Activated T-cell treated with anti-CD3 and anti-CD28 coated beads for 4 hours (primary cell): Measurements from ENCODE around the gene HLA-DMA.
A peak's percentile ranks its signal among the peaks of the same experiment; 100 is the strongest.

Source experiments
- DNase-seq: peaks from one replicate; pipeline ENCODE4 v3.0.0-alpha.2; 2020

Gene HLA-DMA

DNA sequence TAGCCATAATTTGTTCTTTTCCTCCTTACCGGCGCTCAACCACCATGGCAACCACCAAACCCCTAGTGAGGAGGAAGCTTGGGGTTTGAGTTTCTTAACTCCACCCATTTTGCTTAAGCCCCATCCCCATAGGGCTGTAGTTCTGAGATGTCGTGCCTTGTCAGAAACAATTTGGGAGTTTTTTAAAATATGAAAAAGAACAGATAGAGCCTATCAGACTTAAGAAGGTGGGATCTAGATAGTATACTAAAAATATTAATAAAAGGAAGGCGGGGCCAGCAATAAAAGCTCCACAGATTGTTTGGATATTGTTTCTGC, 21.1 kb upstream of the HLA-DMA start:
- DNase-seq: no peak

DNA sequence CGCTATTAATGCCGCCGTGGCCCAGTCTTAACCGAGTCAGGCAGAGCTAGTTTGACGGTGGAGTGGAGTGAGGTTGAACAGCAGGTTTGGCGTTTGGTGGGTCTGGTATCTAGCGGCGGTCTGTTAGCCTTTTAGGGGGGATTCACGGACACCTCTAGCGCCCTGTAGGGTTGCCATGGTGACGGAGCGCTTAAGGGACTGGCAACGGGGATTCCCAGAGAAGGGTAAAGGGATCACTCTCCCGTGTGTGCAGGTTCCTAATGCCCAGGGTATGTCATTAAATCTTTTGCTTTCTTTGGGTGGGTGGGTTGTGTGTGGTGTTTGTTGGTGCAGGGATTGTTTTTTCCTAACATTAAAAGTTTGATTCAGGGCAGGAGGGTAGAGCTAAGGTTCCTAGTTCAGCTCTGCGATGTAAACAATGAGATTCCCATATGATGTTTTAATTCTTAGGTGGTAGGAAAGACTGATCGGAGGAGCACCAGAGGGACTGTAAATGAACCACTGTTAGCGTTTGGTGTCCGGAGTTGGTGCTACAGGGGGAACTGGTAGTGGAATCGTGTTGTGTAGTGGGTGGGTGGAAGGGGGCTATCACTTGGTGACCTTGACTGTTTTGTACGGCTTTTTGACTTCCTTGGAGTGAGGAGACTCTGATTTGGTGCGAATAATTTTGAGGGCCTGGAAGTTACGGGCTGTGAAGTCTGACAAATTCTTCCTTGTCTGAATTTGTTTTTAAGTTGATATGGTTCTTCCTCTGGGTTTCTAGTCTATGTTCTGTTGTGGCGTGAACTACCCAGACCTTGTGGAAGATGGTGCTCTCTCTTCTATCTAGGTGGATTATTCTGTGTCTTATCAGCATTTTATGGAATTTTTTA, 20.5 kb upstream of the HLA-DMA start:
- peak; percentile 50 for DNase-seq

DNA sequence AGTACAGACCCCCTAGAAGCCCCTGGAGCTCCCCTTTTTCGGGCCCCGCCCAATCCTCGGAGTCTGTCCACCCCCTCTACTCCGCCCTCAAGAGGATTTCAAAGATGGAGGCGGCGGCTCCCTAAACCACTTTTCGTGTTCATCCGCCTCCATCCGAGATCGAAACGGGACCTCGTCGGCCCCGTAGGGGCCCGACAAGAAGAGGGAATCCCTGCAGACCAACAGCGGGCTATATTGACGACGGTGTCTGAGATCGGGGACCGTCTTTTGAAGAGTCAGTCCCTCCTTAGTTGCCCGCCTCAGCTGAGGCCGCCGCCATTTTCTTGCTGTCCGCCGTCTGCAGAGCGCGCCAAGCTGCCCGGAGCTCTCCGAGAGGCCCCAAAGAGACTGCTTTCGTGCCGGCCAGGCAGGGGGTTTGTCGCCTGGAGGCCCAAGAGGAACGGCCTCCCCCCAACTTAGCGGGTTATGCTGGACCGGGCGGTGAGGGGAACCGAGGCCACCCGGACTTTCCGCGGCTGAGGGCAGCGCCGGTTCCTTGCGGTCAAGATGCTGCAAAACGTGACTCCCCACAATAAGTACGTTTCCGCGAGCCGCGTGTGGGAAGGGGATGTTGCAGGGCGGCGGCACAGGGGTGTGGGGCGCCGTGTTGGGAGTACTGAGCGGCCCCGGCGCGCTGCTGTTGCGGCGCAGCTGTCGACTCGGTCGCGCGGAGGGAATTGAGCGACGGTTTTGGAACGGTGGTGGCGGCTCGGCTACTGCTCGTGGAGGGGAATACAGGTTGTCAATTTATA, 19.7 kb upstream of the HLA-DMA start:
- DNase-seq: peak; percentile 42

DNA sequence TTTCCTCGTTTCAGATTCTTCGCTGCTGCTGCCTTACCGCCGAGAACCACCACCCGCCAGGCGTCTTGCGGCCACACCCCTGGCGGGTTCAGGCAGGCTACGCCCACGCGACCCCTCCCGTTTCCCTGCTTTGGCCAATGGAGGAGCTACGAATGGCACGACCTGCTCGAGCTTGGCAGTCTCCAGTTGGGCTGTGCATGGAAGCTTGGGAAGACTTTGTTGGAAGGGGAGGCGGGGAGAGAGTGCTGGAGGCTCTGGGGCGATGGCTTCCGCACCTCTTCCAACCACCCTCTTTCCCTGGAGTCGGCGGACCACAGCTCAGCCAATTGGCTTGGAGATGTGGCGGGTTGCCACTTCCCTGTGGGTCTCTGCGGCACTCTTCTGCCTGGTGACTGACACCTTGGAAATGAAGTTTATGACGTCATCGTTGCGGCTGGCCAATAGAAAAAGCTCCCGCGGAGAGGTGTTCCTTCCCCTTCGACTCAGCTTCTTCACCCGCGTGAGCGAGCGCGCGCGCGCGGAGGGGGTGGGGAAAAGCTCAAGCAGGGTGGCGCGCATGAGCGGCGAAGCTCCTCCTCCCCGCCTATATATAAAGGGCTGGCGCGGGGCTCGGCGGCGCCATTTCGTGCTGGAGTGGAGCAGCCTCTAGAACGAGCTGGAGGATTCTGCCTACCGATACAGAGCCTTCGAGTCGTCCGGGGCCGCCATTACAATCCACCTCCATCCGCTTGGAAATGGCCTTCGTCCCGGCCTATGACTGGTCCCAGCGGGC, 18.9 kb upstream of the HLA-DMA start:
- DNase-seq: peak; percentile 99

DNA sequence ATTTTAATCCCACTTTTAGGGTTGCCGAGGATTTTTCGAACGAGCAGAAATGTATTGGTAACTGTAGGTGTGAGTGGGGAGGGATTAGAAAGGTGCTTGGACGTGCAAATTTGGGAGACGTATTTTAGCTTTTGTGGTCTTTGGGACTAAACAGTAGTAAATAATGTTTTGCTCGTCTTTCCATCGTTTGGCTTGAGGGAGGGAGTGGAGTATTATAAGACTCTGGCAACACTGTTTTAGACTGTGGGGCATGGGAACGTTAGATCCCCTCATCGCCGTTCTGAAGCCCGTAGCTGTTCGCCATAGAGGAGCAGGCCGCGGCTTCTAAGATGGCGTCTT, 18.3 kb upstream of the HLA-DMA start:
- no peak for DNase-seq

DNA sequence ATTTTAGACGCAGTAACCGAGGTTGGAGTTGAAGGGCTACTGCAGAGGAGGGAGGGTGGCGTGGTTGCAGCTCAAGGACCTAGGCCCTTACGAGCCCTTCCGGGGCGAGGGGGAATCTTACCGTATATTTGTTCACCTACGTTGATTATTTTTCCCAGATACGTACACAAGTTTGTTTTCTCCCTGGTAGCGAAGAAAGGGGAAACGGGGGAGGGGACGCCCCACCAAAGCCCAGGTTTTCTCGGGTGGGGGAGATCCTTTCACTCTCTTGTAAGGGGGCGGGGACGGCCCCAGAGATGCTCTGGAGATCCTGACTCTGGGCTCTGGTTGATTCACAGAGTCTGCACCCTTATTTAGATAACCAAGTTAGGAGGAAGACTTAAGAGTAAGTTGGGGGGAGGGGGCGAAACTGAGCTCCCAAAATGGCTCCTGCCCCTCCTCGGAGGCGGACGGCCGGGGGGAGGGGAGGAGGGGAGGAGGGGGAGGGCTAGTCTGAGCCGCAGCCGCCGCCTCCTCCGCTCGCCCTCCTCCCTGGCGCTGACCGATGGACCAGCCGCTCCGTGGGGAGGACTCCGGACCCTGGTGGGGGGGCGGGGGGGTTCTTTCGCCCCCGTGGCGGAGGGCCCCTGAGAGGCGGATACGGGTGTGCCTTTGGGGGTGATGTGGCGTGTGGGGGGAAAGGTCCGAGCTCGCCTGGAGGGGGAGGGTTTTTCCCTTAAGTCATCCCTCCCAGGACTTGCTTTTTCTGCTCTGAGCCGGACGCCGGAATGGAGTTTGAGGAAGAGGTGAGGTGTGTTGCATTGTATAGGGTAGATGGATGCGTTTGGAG, 17.7 kb upstream of the HLA-DMA start:
- DNase-seq: peak; percentile 72

DNA sequence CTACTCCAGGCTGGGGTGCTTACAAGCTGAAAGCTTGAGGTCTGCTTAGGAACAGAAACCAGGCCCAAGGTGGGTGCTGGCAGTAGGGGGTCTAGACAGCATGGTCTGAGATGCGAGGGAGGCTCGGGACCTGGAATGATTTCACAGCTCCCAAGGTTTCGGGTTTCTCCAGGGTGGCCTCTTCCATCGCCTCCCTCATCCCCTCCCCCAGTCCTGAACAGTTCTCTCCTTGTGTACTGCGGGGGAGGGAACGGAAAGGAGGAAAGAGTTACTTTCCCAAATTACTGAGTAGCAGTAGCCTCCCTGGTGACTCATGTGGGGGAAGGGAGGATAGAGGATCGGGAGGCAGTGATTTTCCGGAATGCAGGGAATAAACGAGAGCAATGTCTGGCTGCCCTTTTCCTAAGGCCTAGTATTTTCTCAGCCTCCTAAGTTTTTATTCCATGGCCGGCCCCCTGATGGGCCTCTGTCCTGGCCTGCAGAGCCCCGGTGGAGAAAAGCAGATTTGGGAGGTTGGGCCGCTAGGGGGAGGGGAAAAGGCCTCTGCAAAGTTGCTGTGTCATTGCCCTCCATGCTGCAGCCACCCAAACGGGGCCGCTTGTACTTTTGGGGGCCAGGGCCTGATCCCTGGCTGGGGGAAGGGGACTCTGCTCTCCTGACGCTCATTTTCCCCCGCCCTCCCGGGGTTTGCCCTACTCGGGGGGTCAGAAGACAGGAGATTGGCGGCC, 17.0 kb upstream of the HLA-DMA start:
- peak; percentile 65 for DNase-seq

DNA sequence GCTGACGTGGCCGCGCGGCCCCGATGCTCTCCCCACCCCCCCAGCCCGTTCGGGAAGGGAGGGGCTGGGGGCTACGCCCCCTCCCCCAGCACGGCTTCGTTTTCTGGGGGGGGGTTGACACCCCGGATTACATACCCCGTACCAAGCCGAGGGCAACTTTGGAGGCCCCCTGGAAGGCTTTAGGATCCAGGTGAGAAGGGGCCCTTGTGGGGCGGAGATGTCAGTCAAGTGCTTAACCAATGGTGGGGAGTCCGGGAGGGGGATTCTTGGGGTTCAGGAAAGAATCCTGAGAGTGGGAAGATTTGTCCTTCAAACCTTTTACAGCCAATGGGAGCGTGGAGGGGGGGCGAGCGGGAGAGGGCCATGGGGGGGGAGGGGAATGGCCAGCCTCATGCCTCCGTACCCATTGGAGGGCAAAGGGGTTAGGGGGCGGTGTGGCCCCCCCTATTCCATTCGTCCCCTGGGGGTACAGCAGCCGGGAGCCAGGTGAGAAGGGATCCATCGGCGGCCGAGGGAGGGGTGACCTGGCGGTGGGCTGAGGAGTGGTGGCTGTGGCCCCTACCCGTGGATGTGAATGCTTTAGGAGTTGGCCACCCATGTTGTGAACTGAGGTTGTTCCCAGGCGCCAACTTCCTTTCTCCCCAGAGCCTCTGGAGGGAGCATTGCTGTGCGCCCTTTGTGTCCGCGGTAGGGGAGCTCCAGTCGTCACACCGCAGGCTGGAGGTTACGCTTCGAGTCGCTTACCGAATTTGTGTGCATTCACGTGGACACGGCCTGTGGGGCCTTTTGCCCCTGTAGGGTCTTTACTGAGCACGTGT, 16.2 kb upstream of the HLA-DMA start:
- DNase-seq: peak; percentile 48

DNA sequence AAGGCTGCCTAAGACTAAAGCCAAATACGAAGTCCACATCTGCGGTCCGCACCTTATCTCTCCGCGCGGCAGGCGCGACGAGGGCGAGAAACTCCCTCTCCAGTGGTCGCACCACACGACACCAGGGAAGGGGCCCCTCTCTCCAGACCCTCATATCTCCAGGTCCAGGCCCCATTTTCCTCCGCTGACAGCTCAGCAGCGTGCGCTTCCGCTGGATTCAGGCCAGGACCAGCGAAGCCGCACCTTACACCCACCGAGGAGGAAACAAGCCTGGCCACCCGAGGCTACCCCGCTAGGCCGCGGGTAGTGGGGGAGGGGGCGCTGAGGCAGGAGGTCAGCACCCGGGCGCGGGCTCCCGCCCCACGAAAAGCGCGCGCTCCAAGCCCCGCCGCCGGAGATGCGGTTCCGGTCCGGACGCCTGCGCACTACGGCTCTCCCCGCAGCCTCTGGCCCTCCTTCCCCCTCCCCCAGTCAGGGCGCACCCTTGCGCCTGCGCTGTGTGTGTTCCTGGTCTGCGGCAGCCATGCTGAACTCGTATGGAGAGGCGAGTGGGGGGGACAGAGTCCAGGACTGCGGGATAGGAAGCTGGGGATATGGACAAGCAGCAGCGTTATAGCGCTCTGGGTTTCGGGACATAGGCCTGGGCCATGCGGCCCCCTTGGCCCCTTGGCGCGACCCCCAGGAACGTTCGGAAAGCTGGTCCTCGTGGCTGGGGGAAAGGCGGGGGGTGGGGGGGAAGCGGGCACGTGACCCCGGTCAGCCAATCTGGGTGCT, 15.4 kb upstream of the HLA-DMA start, which contains the start of gene BRD2:
TSS of gene BRD2 (plus strand) at position 502 of the 774 bp plus-strand sequence. CDS start 4,305 bp downstream, outside the sequence.
- peak; percentile 91 for DNase-seq

DNA sequence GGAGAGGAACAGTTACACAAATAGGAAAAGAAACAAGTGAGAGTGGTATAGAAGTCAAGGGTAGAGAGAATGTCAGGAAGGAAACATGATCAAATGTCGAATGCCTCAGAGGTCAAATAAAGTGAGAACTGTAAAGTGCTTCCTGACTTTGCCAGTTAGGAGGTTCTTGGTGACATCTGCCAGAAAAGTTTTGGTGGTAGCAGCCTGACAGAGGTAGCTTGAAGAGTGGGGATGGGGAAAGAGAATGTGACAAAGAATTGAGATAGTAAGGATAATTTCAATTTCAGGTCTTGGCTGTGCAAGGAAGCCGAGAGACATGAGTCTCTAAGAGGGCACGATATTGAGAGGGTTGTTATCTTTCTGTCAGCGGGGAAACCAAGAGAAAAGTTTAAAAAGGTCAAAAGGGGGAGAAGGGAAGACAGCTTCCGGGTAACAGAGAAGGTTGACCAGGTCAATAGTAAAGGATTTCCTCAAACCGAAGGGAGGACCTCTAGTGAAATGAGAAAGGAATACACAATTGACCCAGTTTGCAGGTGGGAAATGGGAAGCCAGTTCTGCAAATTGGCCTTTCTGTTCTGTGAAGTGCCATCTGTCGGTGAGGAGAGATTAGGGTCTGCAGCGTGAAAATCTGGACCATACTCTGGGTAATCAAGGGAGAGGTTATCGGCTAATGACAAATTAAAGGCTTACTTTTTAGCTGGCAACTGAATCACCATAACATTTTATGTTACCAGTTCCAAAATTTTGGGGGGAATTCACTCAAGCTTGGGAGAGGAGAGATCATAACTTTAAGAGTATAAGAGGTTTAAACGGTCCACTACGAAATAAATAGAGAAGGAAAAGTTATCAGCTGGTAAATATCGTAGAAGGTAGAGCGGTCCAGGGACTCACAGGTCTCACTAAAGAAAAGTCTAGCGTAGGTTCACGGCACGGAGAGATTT, 14.5 kb upstream of the HLA-DMA start:
- no peak for DNase-seq

DNA sequence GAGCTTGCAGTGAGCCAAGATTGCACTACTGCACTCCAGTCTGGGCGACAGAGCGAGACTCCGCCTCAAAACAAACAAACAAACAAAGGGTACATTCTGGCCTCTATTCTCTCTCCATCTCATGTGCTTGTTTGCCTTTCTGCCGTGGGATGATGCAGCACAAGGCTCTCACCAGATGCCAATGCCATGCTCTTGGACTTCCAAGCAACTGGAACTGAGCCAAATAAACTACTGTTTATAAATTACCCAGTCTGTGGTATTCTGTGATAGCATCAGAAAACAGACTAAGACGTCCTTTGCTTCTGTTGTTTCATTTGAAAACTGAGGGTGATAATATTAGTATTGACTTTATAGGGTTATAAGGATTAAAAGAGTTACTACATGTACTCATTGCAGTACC, 11.9 kb upstream of the HLA-DMA start:
- no peak for DNase-seq

DNA sequence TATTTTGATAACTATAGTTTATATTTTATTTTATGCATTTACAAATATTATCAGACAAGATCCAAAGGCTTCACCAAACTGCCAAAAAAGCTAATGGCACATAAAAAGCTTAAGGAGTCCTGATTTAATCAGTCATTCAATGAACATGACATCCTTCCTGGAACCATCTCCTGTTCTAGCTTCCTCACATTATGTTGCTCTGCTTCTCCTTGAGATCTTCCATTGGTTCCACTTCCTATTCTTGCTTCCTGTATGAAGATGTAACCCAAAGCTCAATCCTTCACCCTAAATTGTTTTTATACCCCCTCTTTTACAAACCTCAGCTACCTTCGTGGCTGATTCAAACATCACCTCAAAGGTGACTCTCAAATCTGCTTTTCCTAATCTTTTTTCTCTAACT, 11.0 kb upstream of the HLA-DMA start:
- no peak for DNase-seq

DNA sequence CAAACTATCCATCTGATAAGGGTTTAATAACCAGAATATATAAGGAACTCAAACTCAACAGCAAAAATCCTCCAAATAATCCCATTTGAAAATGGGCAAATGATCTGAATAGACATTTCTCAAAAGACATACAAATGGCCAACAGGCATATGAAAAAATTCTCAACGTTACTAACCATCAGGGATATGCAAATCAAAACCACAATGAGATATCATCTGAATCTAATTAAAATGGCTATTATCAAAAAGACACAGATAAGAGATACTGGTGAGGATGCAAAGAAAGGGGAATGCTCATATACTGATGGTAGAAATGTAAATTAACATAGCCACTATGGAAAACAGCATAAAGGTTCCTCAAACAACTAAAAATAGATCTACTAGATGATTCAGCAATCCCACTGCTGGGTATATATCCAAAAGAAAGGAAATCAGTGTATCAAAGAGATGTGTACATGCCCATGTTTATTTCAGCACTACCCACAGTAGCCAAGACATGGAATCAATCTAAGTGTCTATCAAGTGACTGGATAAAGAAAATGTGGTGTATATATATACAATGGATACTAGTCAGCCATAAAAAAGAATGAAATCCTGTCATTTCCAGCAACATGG, 9.4 kb upstream of the HLA-DMA start:
- no peak for DNase-seq

DNA sequence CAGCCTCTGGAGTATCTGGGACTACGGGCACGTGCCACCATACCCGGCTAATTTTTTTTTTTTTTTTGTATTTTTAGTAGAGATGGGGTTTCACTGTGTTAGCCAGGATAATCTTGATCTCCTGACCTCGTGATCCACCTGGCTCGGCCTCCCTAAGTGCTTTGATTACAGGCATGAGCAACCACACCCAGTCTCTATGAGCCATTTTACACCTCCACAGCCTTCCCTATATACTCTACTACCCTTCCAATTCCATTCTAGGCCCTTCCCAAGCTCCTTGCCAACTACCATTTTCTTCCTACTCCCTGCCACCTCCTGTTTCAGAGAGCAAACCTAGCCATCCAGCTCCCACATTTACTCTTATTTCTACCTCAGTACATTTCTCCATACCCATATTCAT, 7.7 kb upstream of the HLA-DMA start:
- no peak for DNase-seq

DNA sequence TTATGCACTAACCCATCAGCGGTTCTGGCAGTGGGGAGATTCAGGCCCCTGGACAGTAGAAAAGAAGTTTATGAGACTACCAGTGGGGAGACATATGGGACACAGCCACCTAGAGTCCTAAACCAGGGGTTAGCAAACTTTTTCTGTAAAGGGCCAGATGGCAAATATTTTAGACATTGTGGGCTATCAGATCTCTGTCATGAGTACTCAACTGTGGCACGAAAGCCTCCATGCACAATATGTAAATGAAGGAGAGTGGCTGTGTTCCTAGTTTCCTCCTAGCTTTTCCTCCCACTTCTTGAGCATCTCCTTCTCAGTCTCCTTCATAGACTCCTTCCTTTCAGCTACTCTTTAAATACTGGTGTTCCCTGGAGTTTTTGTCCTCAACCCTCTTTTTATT, 3.3 kb upstream of the HLA-DMA start:
- DNase-seq: no peak

DNA sequence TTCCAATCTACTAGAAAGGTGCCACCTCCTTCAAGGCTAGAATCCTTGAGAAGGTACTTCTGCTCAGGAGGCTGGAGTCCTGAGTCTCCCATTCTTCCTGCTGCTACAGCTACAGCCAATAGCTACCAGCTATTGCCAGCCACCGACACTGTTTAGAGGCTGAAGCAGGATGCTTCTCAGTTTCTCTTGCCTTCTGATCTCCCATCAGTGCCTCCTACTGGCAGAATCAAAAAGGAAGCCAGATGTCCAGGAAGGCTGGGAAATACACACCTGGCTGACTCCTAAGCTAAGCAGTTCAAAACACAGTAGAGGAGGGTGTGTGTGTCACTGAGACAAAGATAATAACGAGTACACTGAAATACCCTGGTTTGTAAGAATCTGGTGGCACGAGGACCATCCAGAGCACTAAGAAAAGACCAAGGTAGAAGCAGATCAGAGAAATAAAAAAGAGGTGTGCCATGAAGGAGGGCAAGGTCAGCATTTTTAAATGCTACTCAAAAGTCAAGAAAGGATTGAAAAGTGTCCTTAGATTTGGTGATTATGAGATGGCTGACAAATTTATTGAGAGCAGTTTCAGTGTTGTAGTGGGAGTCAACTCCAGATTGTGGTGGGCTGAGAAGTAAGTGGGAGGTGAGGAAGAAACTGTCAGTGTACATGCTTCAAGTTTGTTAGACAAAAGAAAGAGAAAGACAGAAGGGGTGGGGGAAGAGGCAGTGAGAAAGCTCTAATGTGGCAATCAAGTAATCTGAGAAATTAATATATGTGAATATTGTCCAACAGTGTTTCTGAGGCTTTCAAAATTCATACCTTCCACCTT, 2.3 kb upstream of the HLA-DMA start:
- DNase-seq: no peak

DNA sequence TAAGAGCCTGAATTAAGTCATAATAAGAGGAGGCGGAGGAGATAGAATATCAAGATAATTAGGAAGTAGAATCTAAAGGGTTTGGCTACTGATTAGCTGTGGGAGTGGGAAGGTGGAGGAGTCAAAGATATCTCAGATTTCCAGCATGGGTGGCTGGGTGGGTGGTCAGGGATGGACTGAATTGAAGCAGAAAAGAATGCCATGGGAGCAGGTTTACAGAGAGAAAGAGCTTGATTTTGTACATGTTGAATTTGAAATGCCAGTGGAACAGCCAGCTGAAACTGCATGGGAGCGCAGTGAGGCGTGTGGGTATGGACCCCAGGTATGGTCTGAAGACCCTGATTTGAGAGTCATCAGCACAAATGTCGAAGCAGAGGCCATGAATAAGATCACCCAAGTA, 1.4 kb upstream of the HLA-DMA start:
- DNase-seq: no peak

DNA sequence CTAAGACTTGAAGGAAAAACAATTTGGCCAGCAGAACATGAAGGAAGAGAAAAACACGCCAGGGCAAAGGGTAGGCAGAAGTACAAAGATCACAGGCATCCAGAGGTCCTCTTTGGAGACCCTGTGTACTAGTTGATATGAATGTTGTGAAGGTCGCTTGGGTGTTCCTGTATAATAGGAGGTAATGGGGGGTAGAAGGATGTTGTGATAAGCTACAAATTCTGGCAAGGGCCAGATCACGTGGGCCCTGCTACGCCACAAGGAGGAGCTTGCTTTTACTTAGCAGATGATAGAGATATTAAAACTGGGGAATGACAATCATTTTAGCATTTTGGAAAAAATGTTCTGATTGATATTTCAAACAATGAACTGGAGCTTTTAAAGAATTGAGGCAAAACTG, 878 bp upstream of the HLA-DMA start:
- no peak for DNase-seq
